ENCODE results near the gene HSF5. TPM values are rescaled to one million over a fixed set of nuclear protein-coding genes. Genes with fewer than 3 reads are reported as not detected.

HSF5 gene
- total RNA-seq, 2 experiments from 2014 or later, result 0.22 TPM; not detected in 1

DNA sequence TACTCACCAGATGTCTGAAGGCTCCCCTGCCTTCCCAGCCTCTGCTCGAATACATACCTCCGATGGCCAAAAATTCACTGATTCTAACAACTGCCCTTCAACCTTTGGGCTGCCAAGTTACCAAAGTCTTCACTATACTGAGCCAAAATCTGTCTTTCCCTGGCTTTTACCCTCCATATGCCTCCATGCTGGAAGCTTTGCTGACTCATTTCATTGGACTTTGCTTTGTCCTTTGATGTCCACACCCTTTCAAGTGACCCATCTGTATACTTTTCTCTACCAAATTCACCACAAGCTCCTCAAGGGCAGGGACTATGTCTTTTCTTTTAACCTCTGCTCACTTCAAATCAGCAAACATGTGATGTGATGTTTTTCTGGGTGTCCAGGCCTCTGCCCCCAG, 47.2 kb upstream of the HSF5 start:
- H2AFZ ChIP-seq (ENCODE audit: low read length), result no peak overlapping the region
- TF ChIP-seq, protein P1, sequence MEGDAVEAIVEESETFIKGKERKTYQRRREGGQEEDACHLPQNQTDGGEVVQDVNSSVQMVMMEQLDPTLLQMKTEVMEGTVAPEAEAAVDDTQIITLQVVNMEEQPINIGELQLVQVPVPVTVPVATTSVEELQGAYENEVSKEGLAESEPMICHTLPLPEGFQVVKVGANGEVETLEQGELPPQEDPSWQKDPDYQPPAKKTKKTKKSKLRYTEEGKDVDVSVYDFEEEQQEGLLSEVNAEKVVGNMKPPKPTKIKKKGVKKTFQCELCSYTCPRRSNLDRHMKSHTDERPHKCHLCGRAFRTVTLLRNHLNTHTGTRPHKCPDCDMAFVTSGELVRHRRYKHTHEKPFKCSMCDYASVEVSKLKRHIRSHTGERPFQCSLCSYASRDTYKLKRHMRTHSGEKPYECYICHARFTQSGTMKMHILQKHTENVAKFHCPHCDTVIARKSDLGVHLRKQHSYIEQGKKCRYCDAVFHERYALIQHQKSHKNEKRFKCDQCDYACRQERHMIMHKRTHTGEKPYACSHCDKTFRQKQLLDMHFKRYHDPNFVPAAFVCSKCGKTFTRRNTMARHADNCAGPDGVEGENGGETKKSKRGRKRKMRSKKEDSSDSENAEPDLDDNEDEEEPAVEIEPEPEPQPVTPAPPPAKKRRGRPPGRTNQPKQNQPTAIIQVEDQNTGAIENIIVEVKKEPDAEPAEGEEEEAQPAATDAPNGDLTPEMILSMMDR (conservative IDR thresholded peaks at IDR 0.05; ENCODE audit: low read length), result no peak
- TF ChIP-seq EZH2phosphoT487 (IDR thresholded peaks at IDR 0.05; ENCODE audit: borderline replicate concordance, low read depth, low read length), result no peak
- no peaks in the 10 kb centered on the region for H4K20me1 ChIP-seq (ENCODE audit: insufficient read depth, low read length)
- H3K4me2 ChIP-seq (ENCODE audit: low read length), result no peak overlapping the region
- DNase-seq (ENCODE audit: low spot score), result no peak
- no peaks in the 10 kb centered on the region for H3K79me2 ChIP-seq (ENCODE audit: insufficient read depth, low read depth, low read length)
- H3K9me3 ChIP-seq (ENCODE audit: low read length), result no peaks in the 10 kb centered on the region
- intact Hi-C loops (cut with micrococcal nuclease; ENCODE audit: unreplicated experiment), result no loop called here
- H3K9me2 ChIP-seq (ENCODE audit: insufficient read depth, low read length), result no peaks in the 10 kb centered on the region
- H3K4me3 ChIP-seq (ENCODE audit: low read depth, low read length, poor library complexity, severe bottlenecking), result no peak overlapping the region
- POLR2A ChIA-PET, result interaction anchor here (0.9 to 1.1 kb wide), 2 partner anchors 12 to 95 kb away, joined by 3 to 4 read pairs; no protein-coding TSS in a partner anchor
- BruUV-seq (replicated peaks), result no TSS peak
- H3K36me3 ChIP-seq (ENCODE audit: insufficient read depth, low read length), result no peaks in the 10 kb centered on the region
- H3K4me1 ChIP-seq (ENCODE audit: insufficient read depth, low read length, poor library complexity, severe bottlenecking), result no peaks in the 10 kb centered on the region
- H3K27ac ChIP-seq (ENCODE audit: low read depth, low read length, poor library complexity, severe bottlenecking), result no peak overlapping the region
- CTCF ChIA-PET (ENCODE audit: unreplicated experiment), result no interaction called here

DNA sequence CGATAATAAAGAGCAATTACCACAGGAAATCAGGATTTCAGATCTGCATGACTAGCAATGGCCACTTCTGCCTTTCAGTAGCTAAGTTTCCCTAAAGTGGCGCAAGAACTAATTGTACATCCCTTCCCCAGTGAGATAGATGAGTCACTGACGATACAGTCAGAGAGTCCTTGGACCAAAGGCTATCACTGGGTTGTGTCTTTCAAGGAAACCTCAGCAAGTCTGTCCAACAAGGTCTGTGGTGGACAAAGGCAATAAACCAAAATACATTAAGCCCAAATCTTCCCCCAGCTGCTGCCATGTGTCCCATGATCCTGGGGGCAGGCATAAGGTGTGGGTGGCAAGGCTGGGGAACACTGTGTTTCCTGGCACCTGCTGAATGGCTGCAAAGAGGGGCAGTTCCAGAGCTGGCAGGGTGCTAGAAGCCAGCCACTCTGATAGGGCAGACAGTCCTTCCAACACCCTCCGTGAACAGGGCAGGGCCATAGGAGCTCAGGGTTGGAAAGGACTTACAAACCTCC, 46.8 kb upstream of the HSF5 start:
- TF ChIP-seq EZH2phosphoT487 (IDR thresholded peaks at IDR 0.05; ENCODE audit: borderline replicate concordance, low read depth, low read length), result no peak
- H4K20me1 ChIP-seq (ENCODE audit: insufficient read depth, low read length), result no peaks in the 10 kb centered on the region
- no TSS peak for BruUV-seq (replicated peaks)
- no peak overlapping the region for H3K27ac ChIP-seq (ENCODE audit: low read depth, low read length, poor library complexity, severe bottlenecking)
- H3K9me2 ChIP-seq (ENCODE audit: insufficient read depth, low read length), result no peaks in the 10 kb centered on the region
- H2AFZ ChIP-seq (ENCODE audit: low read length), result no peak overlapping the region
- intact Hi-C loops (cut with micrococcal nuclease; ENCODE audit: unreplicated experiment), result no loop called here
- no peak overlapping the region for H3K4me3 ChIP-seq (ENCODE audit: low read depth, low read length, poor library complexity, severe bottlenecking)
- no peaks in the 10 kb centered on the region for H3K4me1 ChIP-seq (ENCODE audit: insufficient read depth, low read length, poor library complexity, severe bottlenecking)
- H3K4me2 ChIP-seq (ENCODE audit: low read length), result no peak overlapping the region
- POLR2A ChIA-PET, result interaction anchor here (0.6 to 0.9 kb wide), 2 partner anchors 96 to 123 kb away, joined by 3 read pairs; no protein-coding TSS in a partner anchor
- H3K79me2 ChIP-seq (ENCODE audit: insufficient read depth, low read depth, low read length), result no peaks in the 10 kb centered on the region
- no peaks in the 10 kb centered on the region for H3K9me3 ChIP-seq (ENCODE audit: low read length)
- no peak for DNase-seq (ENCODE audit: low spot score)
- CTCF ChIA-PET (ENCODE audit: unreplicated experiment), result interaction anchor here (0.5 kb wide), 1 partner anchor 40 kb away, joined by 5 read pairs; no protein-coding TSS in a partner anchor
- no peaks in the 10 kb centered on the region for H3K36me3 ChIP-seq (ENCODE audit: insufficient read depth, low read length)

DNA sequence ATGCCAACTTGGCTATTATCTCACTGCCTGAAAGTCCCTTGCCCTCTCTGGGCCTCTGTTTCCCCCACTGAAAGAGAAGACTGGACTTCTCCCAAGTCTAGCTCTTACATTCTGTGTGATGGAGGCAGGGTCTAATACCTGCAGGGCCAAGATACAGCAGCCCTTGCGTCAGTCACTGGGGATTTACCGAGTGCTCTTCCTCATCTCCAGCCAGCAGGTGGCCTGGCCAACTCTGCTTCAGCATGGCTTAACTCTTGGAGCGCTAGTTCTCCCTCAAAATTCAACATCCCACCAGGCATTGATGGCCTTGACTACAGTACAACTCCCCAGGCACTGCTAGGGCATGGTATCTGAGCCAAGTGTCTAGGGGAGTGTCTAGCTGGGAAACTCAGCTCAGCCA, 46.1 kb upstream of the HSF5 start:
- Histone ChIP-seq H2AFZ (ENCODE audit: low read length) (no peak overlapping the region), H3K9me3 (ENCODE audit: low read length) (no peaks in the 10 kb centered on the region), H3K27ac (ENCODE audit: low read depth, low read length, poor library complexity, severe bottlenecking) (no peak overlapping the region), H3K36me3 (ENCODE audit: insufficient read depth, low read length) (no peaks in the 10 kb centered on the region), H3K4me1 (ENCODE audit: insufficient read depth, low read length, poor library complexity, severe bottlenecking) (no peaks in the 10 kb centered on the region), H3K9me2 (ENCODE audit: insufficient read depth, low read length) (no peaks in the 10 kb centered on the region), H4K20me1 (ENCODE audit: insufficient read depth, low read length) (no peaks in the 10 kb centered on the region), H3K4me2 (ENCODE audit: low read length) (no peak overlapping the region), H3K4me3 (ENCODE audit: low read depth, low read length, poor library complexity, severe bottlenecking) (no peak overlapping the region), H3K79me2 (ENCODE audit: insufficient read depth, low read depth, low read length) (no peaks in the 10 kb centered on the region)
- TF ChIP-seq, protein P1 (conservative IDR thresholded peaks at IDR 0.05; ENCODE audit: low read length), result peak; percentile 28; the same call in 1 of the 2 replicates
- no peak for TF ChIP-seq EZH2phosphoT487 (IDR thresholded peaks at IDR 0.05; ENCODE audit: borderline replicate concordance, low read depth, low read length)
- ChIA-PET POLR2A (interaction anchor here (0.6 to 1.1 kb wide), 3 partner anchors 16 to 1405 kb away, joined by 3 to 6 read pairs (median 4); no protein-coding TSS in a partner anchor), CTCF (ENCODE audit: unreplicated experiment) (interaction anchor here (0.5 kb wide), 1 partner anchor 41 kb away, joined by 5 read pairs; no protein-coding TSS in a partner anchor)
- no TSS peak for BruUV-seq (replicated peaks)
- intact Hi-C loops (cut with micrococcal nuclease; ENCODE audit: unreplicated experiment), result no loop called here
- DNase-seq (ENCODE audit: low spot score), result no peak
